ENCODE data around the gene NPEPL1.

NPEPL1 gene

DNA sequence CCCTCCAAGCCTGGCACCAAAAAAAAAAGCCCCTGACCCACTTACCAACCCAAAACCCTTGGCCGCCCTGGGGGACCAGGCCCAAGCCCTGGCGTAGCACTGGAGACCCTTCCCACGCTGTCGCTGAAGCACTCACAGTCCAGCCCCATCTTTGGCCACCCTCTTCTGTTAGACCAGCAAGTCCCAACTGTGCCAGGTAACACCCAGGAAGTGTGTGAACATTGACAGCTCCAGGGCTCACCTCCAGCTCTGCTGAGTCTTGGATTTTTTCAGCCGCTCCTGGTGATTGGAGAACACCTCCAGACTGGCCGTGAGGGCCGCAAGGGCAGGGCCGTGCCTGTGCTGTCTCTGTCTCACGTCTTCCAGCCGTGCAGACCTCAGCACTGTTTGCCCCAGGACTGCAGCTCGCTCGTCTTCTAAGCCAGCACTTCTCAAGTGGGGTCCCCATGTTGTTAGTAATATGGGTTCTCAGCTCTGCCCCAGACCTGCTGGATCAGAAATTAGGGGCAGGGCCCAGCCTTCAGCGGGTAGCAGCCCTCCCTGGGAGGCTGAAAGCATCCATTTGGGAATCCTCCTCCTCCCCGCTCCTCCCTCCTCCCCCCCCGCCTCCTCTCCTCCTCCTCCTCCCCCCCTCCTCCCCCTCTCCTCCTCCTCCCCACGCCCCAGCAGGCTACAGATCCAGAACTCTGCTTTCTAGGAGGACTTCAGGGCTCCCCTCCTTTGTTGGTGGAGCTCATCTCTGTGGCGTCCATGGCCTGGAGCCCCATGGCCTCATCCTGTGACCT lies 18.1 kb downstream of the NPEPL1 start:
- Mint-ChIP-seq H3K36me3 (peaks cover 30% of the 10 kb centered on the region), H3K4me3 (no peak overlapping the region), H3K27me3 (no peaks in the 10 kb centered on the region), H3K27ac (no peak overlapping the region), H3K9me3 (no peaks in the 10 kb centered on the region), H3K4me1 (no peaks in the 10 kb centered on the region)
- no peak for ATAC-seq

DNA sequence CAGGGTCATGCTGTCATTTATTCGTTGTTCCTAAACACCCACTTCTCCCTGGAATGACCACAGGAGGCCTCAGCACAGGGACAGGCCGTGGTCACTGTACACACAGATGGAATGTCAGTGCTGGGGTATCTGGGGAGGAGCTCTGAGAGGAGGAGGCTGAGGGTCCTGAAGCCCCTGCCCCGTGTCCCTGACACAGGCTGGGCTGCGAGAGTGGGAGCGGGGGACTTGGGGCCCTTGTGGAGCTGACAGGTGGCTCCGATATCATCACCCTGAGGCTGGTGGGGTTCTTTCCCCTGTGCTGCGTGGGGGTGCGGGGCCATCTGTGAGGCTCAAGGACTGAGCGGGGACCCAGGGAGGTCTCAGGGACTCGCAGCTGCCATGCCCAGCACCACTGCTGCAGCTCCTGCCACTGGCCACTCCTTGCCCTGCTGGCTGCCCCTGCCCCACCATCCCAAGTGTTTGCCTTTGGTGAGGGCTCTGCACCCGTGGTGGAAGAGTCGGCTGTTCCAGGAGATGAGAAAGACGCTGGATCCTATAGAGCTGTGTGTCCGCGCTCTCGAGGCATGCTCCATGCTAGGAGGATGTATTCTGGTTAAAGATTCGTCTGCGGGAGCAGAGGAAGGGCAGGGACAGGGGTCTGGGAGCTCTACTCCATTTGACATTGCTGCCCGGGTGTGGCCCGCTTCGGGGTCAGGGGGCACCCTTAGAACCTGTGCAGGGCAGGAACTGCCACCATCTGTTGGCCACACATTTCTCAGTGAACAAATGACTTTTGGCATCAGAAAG lies 18.9 kb downstream of the NPEPL1 start:
- H3K36me3 Mint-ChIP-seq = peaks cover 30% of the 10 kb centered on the region
- H3K4me1 Mint-ChIP-seq = no peaks in the 10 kb centered on the region
- H3K4me3 Mint-ChIP-seq = no peak overlapping the region
- no peak overlapping the region for H3K27ac Mint-ChIP-seq
- H3K9me3 Mint-ChIP-seq = no peaks in the 10 kb centered on the region
- no peaks in the 10 kb centered on the region for H3K27me3 Mint-ChIP-seq
- no peak for ATAC-seq

DNA sequence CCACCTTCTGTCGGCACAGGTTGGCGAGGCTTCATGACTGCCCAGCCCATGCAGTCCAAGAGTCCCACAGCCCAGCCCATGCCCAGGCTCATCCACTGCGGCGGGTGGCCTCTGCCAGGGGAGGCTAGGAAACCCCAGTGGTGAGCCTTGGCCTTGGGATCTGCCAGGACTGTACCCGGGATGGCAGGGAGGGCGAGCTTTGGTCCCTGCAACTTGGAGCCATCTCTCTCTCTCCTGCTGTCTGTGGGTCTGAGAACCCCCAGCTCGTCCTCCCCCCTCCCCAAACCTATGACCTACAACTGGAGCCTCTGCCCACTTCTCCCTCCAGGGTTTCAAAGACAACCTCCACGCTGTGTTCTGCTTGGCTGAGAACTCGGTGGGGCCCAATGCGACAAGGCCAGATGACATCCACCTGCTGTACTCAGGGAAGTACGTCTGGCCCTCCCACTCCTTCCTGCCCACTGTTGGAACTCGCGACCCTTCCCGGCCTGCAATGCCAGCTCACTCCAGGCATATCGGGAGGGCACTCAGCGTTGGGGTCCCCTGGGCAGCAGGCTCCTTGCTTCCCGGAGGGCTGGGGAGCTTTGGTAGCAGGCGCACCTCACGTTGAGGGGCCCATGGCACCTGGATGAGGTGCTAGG lies 19.7 kb downstream of the NPEPL1 start:
- Mint-ChIP-seq H3K4me3 (no peak overlapping the region), H3K27ac (no peak overlapping the region), H3K9me3 (no peaks in the 10 kb centered on the region), H3K27me3 (no peaks in the 10 kb centered on the region), H3K36me3 (peaks cover 30% of the 10 kb centered on the region), H3K4me1 (peaks cover 3% of the 10 kb centered on the region)
- no peak for ATAC-seq

DNA sequence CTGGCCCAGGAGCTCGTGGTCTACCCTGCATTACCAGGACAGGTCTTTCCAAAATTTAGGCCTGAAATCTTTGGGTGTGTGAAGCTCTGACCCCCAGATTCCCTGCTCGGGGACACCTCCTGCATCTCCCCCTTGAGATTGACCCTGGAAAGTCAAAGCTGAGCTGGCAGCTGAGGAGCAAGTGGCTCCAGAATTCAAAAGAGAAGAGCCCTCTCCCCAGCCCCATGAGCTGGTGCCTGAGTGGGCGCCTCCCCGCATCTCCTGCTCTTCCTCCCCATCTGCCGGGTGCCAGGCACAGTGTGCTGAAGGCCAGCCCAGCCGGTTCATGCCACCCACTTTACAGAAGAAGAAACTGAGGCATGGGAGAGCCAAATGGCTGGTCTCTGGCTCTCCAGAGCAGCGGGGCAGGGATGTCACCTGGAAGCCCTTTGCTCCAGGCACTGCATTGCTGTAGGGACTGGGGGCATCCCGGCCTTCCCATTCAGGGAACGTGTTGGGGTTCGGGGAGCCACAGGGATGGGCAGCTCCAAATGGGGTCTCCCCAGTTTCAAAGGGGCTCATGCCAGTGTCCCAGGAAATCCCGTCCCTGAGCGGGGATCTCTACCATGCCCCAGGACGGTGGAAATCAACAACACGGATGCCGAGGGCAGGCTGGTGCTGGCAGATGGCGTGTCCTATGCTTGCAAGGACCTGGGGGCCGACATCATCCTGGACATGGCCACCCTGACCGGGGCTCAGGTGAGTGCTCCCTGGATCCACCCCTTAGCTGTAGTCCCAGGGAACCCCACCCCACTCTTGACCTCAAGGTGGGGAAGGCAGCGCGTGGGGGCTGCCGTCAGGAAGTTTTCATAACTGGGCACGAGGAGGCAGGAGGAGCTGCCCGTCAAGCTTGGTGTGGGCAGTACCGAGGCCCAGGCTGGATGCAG lies 20.5 kb downstream of the NPEPL1 start:
- ATAC-seq = no peak
- H3K27ac Mint-ChIP-seq = no peak overlapping the region
- H3K4me1 Mint-ChIP-seq = peaks cover 4% of the 10 kb centered on the region
- no peak overlapping the region for H3K4me3 Mint-ChIP-seq
- peaks cover 30% of the 10 kb centered on the region for H3K36me3 Mint-ChIP-seq
- no peaks in the 10 kb centered on the region for H3K27me3 Mint-ChIP-seq
- no peaks in the 10 kb centered on the region for H3K9me3 Mint-ChIP-seq

DNA sequence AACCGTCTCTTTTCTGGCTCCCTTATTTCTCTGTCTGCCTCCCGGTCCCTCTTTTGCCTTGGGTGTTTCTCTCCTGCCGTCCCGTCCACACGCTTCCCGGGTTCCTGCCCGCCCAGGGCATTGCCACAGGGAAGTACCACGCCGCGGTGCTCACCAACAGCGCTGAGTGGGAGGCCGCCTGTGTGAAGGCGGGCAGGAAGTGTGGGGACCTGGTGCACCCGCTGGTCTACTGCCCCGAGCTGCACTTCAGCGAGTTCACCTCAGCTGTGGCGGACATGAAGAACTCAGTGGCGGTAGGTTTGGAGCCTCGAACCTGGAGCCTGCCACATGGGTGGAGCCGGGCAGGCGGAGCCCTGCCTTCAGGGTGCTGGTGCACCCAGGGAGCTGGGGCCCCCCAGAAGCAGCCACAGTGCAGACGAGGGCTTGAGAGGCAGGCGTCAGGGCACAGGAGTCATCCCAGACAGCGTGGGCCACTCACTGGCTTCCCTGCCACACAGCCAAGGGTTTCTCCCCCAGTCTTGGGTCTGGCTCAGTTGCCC lies 21.3 kb downstream of the NPEPL1 start:
- peaks cover 27% of the 10 kb centered on the region for H3K36me3 Mint-ChIP-seq
- peaks cover 4% of the 10 kb centered on the region for H3K4me1 Mint-ChIP-seq
- H3K4me3 Mint-ChIP-seq = no peak overlapping the region
- no peaks in the 10 kb centered on the region for H3K27me3 Mint-ChIP-seq
- no peak overlapping the region for H3K27ac Mint-ChIP-seq
- ATAC-seq = no peak
- H3K9me3 Mint-ChIP-seq = no peaks in the 10 kb centered on the region

DNA sequence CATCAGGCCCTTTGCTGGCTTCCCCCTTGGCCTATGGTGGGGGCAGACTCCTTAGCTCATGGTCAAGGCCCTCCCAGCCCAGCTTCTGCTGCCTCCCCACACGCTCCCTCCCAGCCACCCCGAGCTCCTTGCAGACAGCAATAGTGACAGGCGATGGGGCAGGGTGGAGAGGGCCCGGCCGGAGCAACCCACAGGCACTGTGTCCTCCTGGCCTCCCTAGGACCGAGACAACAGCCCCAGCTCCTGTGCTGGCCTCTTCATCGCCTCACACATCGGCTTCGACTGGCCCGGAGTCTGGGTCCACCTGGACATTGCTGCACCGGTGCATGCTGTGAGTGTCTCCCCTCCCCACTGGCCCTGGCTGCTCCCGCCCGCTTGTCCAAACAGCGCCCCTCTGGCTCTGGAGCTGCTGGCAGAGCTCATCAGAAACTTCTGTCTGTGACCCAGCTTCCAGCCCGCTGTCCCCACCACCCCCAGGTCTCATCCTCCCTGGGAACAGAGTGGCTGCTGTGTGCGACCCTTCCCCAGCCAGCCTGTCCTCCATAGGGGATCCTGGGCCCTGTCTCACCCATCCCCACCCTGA lies 21.8 kb downstream of the NPEPL1 start:
- Mint-ChIP-seq H3K36me3 (peaks cover 21% of the 10 kb centered on the region), H3K4me1 (peaks cover 4% of the 10 kb centered on the region), H3K4me3 (no peak overlapping the region), H3K9me3 (no peaks in the 10 kb centered on the region), H3K27ac (no peak overlapping the region), H3K27me3 (no peaks in the 10 kb centered on the region)
- no peak for ATAC-seq

DNA sequence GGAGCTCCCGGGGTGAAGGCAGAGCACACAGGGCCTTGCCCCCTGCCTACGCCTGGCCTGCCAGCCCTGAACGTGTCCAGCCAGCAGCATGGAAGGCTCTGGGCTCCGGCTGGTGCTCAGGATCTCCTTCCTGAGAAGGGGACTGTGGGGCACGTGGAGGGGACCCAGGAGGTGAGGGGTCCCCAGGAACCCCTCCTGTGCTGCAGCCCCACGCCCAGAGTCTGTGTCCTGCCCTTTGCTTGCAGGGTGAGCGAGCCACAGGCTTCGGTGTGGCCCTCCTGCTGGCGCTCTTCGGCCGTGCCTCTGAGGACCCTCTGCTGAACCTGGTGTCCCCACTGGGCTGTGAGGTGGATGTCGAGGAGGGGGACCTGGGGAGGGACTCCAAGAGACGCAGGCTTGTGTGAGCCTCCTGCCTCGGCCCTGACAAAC lies 22.3 kb downstream of the NPEPL1 start:
- H3K9me3 Mint-ChIP-seq = no peaks in the 10 kb centered on the region
- peaks cover 16% of the 10 kb centered on the region for H3K36me3 Mint-ChIP-seq
- H3K27ac Mint-ChIP-seq = no peak overlapping the region
- ATAC-seq = no peak
- peaks cover 4% of the 10 kb centered on the region for H3K4me1 Mint-ChIP-seq
- H3K27me3 Mint-ChIP-seq = no peaks in the 10 kb centered on the region
- no peak overlapping the region for H3K4me3 Mint-ChIP-seq

DNA sequence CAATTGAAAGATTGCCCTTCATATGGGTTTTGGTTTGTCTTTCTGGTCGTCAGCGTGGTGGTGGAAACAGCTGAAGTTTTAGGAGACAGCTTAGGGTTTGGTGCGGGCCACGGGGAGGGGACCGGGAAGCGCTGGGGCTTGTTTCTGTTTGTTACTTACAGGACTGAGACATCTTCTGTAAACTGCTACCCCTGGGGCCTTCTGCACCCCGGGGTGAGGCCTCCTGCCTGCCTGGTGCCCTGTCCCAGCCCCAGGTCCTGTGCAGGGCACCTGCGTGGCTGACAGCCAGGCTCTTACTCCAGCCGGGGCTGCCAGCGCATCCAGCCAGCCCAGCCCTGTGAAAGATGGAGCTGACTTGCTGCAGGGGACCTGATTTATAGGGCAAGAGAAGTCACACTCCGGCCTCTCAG lies 22.8 kb downstream of the NPEPL1 start:
- H3K27me3 Mint-ChIP-seq = peaks cover 2% of the 10 kb centered on the region
- H3K27ac Mint-ChIP-seq = no peak overlapping the region

DNA sequence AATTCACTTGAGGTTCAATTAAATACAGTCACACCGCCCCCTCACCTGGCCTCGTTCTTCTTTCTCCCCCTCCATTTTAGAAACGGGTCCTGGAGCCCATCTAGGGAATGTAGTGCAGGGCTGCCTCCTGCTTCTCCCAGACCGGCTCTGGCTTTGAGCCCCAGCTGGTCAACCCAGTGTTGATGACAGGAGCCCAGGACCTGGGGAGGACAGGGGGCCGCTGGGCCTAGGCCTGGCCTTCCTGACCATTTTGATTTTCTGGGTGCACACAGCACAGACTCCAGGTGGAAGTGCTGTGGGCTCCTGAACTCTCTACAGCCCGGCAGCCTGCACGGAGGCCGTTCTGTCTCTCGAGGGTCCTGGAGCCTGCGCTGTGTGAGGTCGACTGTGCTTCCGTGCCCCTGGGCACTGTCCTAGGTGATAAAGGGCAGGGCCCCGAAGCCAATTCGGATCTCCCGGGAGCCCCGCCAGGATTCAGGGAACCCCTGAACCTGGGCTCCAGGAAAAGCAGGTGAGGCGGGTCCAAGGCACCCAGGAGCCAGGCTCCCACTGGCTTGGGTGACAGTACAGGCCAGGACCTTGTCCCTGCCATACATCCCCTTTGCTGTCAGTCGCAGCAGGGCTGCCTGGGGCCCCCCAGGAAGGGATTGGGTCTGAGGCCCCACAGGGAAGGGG lies 23.3 kb downstream of the NPEPL1 start:
- H3K4me1 Mint-ChIP-seq = peaks cover 4% of the 10 kb centered on the region
- H3K36me3 Mint-ChIP-seq = peaks cover 16% of the 10 kb centered on the region
- H3K4me3 Mint-ChIP-seq = no peak overlapping the region
- H3K9me3 Mint-ChIP-seq = no peaks in the 10 kb centered on the region
- no peak overlapping the region for H3K27ac Mint-ChIP-seq
- ATAC-seq = peak; percentile 5
- H3K27me3 Mint-ChIP-seq = peaks cover 7% of the 10 kb centered on the region

More for the DNA sequence above, 22.8 kb downstream of the NPEPL1 start:
- H3K9me3 Mint-ChIP-seq = no peaks in the 10 kb centered on the region
- ATAC-seq = no peak
- peaks cover 16% of the 10 kb centered on the region for H3K36me3 Mint-ChIP-seq
- no peak overlapping the region for H3K4me3 Mint-ChIP-seq
- H3K4me1 Mint-ChIP-seq = peaks cover 4% of the 10 kb centered on the region

DNA sequence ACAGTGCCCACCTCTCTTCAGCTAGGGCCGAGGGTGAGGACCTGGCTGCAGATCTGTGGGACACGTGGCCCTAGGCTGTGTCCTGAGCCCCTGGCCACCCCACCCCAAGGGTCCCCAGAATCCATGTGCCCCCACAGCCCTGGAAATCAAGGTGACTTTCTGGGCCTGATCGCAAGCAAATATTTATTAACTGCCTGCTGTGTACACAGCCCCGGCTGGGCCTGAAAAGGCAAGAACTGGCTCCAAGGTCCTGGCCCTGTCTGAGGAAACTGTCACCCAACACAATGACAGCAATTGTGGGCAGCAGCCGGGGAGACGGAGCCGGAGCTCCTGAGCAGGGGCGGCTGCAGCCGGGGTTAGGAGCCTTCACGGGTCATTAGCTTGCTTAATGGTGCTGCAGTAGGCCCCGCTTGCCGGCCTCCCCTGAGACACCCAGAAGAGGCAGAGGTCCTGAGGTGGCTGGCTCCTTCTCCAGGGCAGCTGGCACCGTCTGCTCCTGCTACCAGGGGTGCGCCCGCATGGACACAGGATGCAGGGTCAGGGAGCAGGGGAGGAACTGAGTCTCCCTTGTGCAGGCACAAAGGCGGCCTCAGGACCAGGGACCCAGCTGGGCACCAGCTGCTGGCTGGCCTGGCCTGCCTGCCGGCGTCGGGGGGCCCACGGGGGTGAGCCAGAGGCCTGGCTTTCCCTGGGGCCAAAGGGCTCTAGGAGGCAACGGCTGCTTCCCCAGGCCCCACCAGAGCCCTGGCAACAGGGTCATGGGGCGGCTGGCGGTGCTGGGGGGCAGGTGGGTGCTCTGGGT lies 24.1 kb downstream of the NPEPL1 start:
- Mint-ChIP-seq H3K27ac (no peak overlapping the region), H3K36me3 (peaks cover 16% of the 10 kb centered on the region), H3K27me3 (peaks cover 15% of the 10 kb centered on the region), H3K4me1 (peaks cover 4% of the 10 kb centered on the region), H3K9me3 (no peaks in the 10 kb centered on the region), H3K4me3 (no peak overlapping the region)
- ATAC-seq = no peak

DNA sequence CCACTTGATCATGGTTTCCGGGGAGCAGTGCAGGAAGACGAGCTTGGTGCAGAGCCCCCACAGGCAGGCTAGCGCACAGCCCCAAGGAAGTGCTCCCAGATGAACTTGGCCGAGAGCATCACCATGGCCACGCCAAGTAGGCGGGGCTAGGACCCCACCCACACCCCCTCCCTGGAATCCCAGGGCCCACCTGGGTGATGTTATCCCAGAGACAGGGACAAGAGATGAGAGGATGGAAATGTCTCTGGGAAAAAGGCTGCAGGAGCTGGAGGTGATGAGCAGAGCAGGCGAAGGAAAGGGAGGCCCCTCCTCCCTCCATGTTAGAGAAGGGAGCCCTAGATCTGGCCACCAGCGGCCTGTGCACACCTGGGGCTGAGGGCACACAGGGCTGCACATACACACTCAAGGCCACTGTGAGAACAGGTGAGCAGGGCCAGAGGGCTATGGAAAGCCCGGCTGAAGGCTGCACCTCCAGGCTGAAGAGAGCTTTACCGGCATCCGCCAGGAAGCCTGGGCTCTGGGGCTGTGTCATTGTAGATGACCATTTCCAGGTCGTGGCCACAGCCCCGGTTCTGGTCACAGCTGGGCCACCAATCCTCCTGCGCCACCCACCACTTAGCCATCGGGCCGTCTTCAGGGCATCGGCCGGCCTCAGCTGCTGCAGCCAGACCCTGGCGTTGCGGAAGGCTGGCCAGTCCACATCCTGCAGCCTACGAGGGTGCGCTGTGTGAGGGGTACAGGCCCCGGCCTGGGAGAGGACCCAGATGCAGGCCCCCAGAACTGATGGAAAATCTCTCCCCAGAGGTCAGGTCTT lies 24.9 kb downstream of the NPEPL1 start:
- H3K4me3 Mint-ChIP-seq = no peak overlapping the region
- peaks cover 4% of the 10 kb centered on the region for H3K4me1 Mint-ChIP-seq
- ATAC-seq = no peak
- H3K27me3 Mint-ChIP-seq = peaks cover 23% of the 10 kb centered on the region
- H3K9me3 Mint-ChIP-seq = no peaks in the 10 kb centered on the region
- H3K36me3 Mint-ChIP-seq = peaks cover 16% of the 10 kb centered on the region
- no peak overlapping the region for H3K27ac Mint-ChIP-seq

DNA sequence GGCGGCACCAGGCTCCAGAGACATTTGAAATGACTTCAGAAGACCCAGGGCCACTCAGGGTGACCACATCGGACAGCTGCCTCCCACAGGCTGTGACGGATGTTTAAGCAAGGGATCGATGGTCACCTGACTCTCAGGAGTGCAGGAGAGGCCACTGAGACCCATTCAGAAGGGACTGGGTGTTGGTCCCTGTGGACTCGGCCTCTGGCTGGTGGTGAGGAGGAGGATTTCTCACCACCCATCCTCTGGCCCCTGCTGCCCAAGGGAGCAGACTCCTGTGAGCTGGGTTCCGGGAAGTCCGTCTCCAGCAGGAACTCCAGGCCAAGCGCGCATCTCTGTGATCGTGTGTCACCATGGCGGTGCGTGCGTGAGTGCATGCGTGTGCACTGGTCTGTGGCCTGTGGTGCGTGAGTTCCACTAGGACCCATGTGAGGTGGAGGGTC lies 25.5 kb downstream of the NPEPL1 start:
- Mint-ChIP-seq H3K9me3 (no peaks in the 10 kb centered on the region), H3K36me3 (peaks cover 16% of the 10 kb centered on the region), H3K27ac (no peak overlapping the region), H3K4me3 (no peak overlapping the region), H3K27me3 (peaks cover 29% of the 10 kb centered on the region), H3K4me1 (peaks cover 4% of the 10 kb centered on the region)
- no peak for ATAC-seq

Data from stimulated activated memory B cell treated with anti-CD40 and anti-IgM and Interleukin-4, amounts not matched to agents 10 μg/mL and 1 μg/mL and 100 μg/mL, for 72 hours (primary cell).